GM23338 (cell line): ENCODE measurements around the gene TBCD.

Experiments used
- CTCF ChIP-seq, 2 experiments: fragments of 200-600 bp in 1 of 2; sonication (generic) in 1 of 2; conservative IDR thresholded peaks; 2 replicates each; pipeline versions ENCODE4 v1.5.1 to v1.6.1; 2016 to 2017; ENCODE audit warnings: antibody characterized with exemption in 2 of 2, low read depth in 2 of 2, mild to moderate bottlenecking in 2 of 2, moderate library complexity in 1 of 2
- ETS1 ChIP-seq: IDR thresholded peaks from 2 replicates; pipeline ENCODE4 v1.6.1; 2016; ENCODE audit warnings: antibody characterized with exemption
- EZH2 ChIP-seq: fragments of 200-600 bp; sonication (generic); IDR thresholded peaks from one replicate; pipeline ENCODE4 v1.8.0; 2017; ENCODE audit warnings: antibody characterized with exemption, mild to moderate bottlenecking, low read depth; ENCODE audit not compliant: unreplicated experiment
- EZH2phosphoT487 ChIP-seq: fragments of 200-600 bp; sonication (generic); IDR thresholded peaks from one replicate; pipeline ENCODE4 v1.8.1; 2018; ENCODE audit warnings: antibody characterized with exemption; ENCODE audit not compliant: unreplicated experiment
- JUNB ChIP-seq: IDR thresholded peaks from one replicate; pipeline ENCODE4 v1.6.1; 2016; ENCODE audit warnings: antibody characterized with exemption; ENCODE audit not compliant: unreplicated experiment
- POLR2AphosphoS5 ChIP-seq: IDR thresholded peaks from 2 replicates; pipeline ENCODE4 v1.6.1; 2016; ENCODE audit warnings: antibody characterized with exemption, low read depth
- REST ChIP-seq: IDR thresholded peaks from one replicate; pipeline ENCODE4 v1.6.1; 2018; ENCODE audit warnings: antibody characterized with exemption; ENCODE audit not compliant: unreplicated experiment

- TF ChIP-seq CTCF (conservative IDR thresholded peaks at IDR 0.05; ENCODE audit: low read depth in 2 of 2), result no peak
- no peak for TF ChIP-seq POLR2AphosphoS5
- no peak for TF ChIP-seq JUNB
- TF ChIP-seq EZH2phosphoT487, result no peak
- no peak for TF ChIP-seq REST
- no peak for TF ChIP-seq EZH2
- TF ChIP-seq ETS1, result no peak
Observed at GRCh38 chr17:82863383-82863940, 111.6 kb downstream of the TBCD start.
